Measurements from ENCODE around the gene HS3ST6. TPM values are rescaled to one million over a fixed set of nuclear protein-coding genes. Genes with fewer than 3 reads are reported as not detected.
"Not testable (repeated sequence)": the region's sequence is repeated elsewhere in the genome, so short reads cannot be mapped to it uniquely, and the experiment has no call there.

The HS3ST6 gene
- total RNA-seq: not detected

- no peaks in the 10 kb centered on the region for H3K36me3 Mint-ChIP-seq
Observed at GRCh38 chr16:1918351-1919326, at the start of gene HS3ST6. Gene HS3ST6 (minus strand): TSS chr16:1918415. CDS start chr16:1918323, 92 bp downstream.

GRCh38 chr16:1966460-1966859, 48.2 kb upstream of the HS3ST6 start, which contains the start of gene RNF151:
Gene RNF151 (plus strand): TSS chr16:1966856. CDS start chr16:1966882, 26 bp downstream.
- peaks cover 13% of the 10 kb centered on the region for H3K27me3 Mint-ChIP-seq
- H3K4me3 Mint-ChIP-seq: peak within 1 kb of the TSS; percentile 96
- no peaks in the 10 kb centered on the region for H3K9me3 Mint-ChIP-seq
- peaks cover 40% of the 10 kb centered on the region for H3K36me3 Mint-ChIP-seq
- no peak for DNase-seq
- H3K27ac Mint-ChIP-seq: peak within 1 kb of the TSS; percentile 89
- H3K4me1 Mint-ChIP-seq: peaks cover 29% of the 10 kb centered on the region

More at GRCh38 chr16:1918351-1919326, at the start of gene HS3ST6:
- Mint-ChIP-seq H3K27me3 (peaks cover 75% of the 10 kb centered on the region), H3K4me3 (no peak within 1 kb of the TSS), H3K9me3 (no peaks in the 10 kb centered on the region), H3K27ac (no peak within 1 kb of the TSS), H3K4me1 (no peaks in the 10 kb centered on the region)
- DNase-seq: no peak

GRCh38 chr16:1965396-1966001, 47.3 kb upstream of the HS3ST6 start:
- H3K36me3 Mint-ChIP-seq: peaks cover 49% of the 10 kb centered on the region
- H3K27me3 Mint-ChIP-seq: peaks cover 20% of the 10 kb centered on the region
- peaks cover 34% of the 10 kb centered on the region for H3K4me1 Mint-ChIP-seq
- H3K4me3 Mint-ChIP-seq: peak overlapping the region; percentile 96
- H3K27ac Mint-ChIP-seq: peak overlapping the region; percentile 89
- H3K9me3 Mint-ChIP-seq: no peaks in the 10 kb centered on the region
- DNase-seq: no peak

GRCh38 chr16:1964506-1965395, 46.5 kb upstream of the HS3ST6 start, which contains the start of gene RPS2:
Gene RPS2 (minus strand): TSS chr16:1964826. CDS start chr16:1964625, 201 bp downstream.
- Mint-ChIP-seq H3K9me3 (no peaks in the 10 kb centered on the region), H3K4me1 (peaks cover 39% of the 10 kb centered on the region), H3K36me3 (peaks cover 56% of the 10 kb centered on the region), H3K27ac (peak within 1 kb of the TSS; percentile 89), H3K4me3 (peak within 1 kb of the TSS; percentile 96), H3K27me3 (peaks cover 24% of the 10 kb centered on the region)
- peak; percentile 100 for DNase-seq

DNA sequence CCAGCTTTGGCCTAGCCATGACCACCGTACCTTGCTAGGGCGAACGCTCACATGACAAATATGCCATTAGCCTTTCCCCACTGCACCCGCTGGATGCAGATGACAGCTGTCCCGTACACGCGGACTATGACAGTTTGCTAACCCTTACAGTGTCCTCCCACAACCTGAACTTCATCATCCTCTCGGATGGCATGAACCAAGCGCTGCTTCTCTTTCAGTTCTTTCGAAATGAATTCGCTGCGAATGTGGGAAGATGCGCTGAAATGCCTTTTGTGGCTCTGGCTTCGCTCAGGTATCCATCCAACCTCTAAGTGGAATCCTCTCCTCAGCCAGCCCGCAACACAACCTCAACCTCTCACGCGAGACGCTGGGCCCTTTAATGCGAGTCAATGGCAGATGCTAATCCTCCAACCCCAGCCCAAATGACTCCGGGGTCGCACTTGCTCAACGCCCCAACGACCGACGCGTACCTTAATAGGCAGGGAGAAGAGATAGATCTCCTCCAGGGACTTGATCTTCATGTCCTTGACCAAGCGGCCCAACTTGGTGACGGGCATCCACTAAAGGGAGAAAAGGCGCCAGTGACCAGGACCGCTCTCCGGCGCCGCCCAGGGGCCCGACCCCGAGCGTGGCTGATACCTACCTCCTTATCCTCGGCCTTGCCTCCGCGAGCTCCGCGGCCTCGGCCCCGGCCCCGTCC, 45.7 kb upstream of the HS3ST6 start:
- Mint-ChIP-seq H3K4me1 (peaks cover 42% of the 10 kb centered on the region), H3K4me3 (peak overlapping the region; percentile 96), H3K27me3 (peaks cover 24% of the 10 kb centered on the region), H3K36me3 (peaks cover 57% of the 10 kb centered on the region), H3K9me3 (no peaks in the 10 kb centered on the region), H3K27ac (peak overlapping the region; percentile 89)
- no peak for DNase-seq

GRCh38 chr16:1962161-1963153, 44.2 kb upstream of the HS3ST6 start:
- Mint-ChIP-seq H3K4me1 (peaks cover 43% of the 10 kb centered on the region), H3K4me3 (peak overlapping the region; percentile 96), H3K27me3 (peaks cover 25% of the 10 kb centered on the region), H3K36me3 (peaks cover 57% of the 10 kb centered on the region), H3K27ac (peak overlapping the region; percentile 89)
- not testable (repeated sequence) for H3K9me3 Mint-ChIP-seq, DNase-seq

DNA sequence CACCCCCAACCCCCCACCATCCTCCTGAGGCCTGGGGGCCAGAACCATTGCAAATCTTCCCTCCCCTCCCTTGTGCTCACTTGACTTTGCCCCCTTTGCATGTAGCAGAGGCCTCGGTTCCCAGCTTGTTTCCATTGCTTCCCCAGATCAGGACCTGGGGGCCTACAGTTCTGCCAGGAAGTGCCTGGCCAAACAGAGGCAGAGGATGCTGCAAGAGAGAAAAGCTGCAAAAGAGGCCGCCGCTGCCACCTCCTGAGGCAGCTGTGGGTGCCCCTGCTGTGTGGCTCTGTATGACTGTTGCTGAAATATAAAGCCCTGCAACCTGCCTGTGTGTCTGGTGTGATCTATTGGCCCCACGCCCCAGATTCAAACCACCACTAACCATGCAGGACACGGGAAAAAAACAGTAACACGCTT, 43.4 kb upstream of the HS3ST6 start:
- Mint-ChIP-seq H3K36me3 (peaks cover 57% of the 10 kb centered on the region), H3K27ac (peak overlapping the region; percentile 89), H3K27me3 (peaks cover 27% of the 10 kb centered on the region), H3K4me1 (peaks cover 42% of the 10 kb centered on the region), H3K4me3 (peak overlapping the region; percentile 96), H3K9me3 (no peaks in the 10 kb centered on the region)
- DNase-seq: no peak

DNA sequence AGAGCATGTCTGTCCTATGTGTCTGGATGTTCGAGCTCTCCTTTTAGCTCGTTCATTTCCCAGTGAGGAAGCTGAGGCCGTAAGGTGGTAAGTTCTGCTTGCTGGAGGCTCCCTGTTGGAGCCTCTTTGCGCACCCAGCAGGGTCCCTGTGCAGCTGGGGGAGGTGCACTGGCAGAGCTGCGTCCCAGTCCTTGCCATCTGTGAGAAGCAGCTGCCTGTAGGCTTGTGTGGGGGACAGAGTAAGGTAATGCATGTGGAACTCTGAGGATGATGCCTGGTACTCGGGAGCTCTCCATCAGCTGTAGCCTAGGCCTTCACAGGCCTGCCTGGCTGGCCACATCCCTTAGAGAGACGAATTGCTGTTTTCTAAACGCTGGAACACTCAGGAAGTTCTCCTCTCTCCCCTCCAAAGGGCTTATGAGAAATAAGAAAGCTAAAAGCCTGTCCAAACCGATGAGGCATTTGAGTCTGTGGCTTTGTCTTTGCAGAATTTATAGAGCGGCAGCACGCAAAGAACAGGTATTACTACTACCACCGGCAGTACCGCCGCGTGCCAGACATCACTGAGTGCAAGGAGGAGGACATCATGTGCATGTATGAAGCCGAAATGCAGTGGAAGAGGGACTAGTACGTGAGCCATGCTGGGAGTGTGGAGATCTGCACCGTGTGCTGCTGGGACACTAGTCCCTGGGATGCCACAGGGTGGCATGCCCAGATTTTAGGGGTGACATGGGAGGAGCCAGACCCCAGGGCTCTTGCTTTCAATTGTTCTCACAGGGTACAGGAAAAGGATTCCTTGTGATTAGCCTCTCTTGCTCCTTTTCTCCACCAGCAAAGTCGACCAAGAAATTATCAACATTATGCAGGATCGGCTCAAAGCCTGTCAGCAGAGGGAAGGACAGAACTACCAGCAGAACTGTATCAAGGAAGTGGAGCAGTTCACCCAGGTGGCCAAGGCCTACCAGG, 42.7 kb upstream of the HS3ST6 start:
- Mint-ChIP-seq H3K36me3 (peaks cover 56% of the 10 kb centered on the region), H3K27me3 (peaks cover 27% of the 10 kb centered on the region), H3K9me3 (no peaks in the 10 kb centered on the region), H3K4me3 (peak overlapping the region; percentile 92), H3K4me1 (peaks cover 42% of the 10 kb centered on the region), H3K27ac (peak overlapping the region; percentile 90)
- DNase-seq: peak; percentile 49

DNA sequence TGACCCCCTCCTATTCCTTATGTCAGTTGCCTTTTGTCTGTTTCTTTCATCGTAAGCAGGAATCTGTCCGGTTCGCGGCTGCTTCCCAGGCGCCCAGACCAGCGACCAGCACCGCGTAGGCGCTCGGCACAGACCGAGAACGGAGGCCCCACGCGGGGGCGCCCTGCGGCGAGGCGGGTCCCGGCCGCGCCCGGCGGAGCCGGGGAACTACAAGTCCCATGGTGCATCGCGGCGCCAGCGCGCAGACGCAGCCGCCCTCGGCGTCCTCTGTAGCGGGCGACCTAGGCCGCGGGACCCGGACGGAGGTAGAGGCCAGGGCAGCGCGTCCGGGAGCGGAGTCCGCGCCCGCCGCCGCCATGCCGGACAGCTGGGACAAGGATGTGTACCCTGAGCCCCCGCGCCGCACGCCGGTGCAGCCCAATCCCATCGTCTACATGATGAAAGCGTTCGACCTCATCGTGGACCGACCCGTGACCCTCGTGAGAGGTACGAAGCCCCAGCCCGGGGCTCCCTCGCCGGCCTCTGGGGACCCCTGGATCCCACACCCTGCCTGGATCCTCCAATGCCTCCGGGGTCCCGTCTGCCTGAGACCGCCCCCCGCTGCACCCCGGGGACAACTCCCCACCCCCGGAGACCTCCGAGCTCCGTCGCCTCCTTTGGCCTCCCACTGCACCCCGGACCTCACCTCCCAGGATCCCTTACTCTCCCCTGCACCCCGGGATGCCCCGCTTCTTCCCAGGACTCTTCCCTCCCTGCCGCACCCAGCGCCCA, 41.2 kb upstream of the HS3ST6 start, which contains the start of gene NDUFB10:
Gene NDUFB10, plus strand, starts transcription at position 270 of the 771 bp plus-strand sequence. Its CDS starts 87 bp downstream, at position 357.
- Mint-ChIP-seq H3K27me3 (peaks cover 27% of the 10 kb centered on the region), H3K27ac (peak within 1 kb of the TSS; percentile 90), H3K4me3 (peak within 1 kb of the TSS; percentile 92), H3K4me1 (peaks cover 40% of the 10 kb centered on the region), H3K9me3 (no peaks in the 10 kb centered on the region), H3K36me3 (peaks cover 45% of the 10 kb centered on the region)
- peak; percentile 94 for DNase-seq

- Mint-ChIP-seq H3K36me3 (peaks cover 39% of the 10 kb centered on the region), H3K27me3 (peaks cover 23% of the 10 kb centered on the region), H3K4me1 (peaks cover 36% of the 10 kb centered on the region), H3K27ac (peak overlapping the region; percentile 58), H3K9me3 (no peaks in the 10 kb centered on the region), H3K4me3 (peak overlapping the region; percentile 92)
- no peak for DNase-seq
Observed at GRCh38 chr16:1958715-1959268, 40.6 kb upstream of the HS3ST6 start.

DNA sequence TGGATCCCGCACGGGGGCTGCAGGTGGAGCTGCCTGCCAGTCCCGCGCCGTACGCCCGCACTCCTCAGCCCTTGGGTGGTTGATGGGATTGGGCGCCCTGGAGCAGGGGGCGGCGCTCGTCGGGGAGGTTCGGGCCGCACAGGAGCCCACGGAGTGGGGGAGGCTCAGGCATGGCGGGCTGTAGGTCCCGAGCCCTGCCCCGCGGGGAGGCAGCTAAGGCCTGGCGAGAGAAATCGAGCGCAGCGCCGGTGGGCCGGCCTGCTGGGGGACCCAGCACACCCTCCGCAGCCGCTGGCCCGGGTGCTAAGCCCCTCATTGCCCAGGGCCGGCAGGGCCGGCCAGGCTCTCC, 39.9 kb upstream of the HS3ST6 start:
- Mint-ChIP-seq H3K4me1 (peaks cover 33% of the 10 kb centered on the region), H3K27me3 (peaks cover 17% of the 10 kb centered on the region), H3K36me3 (peaks cover 33% of the 10 kb centered on the region)
- not testable (repeated sequence) for H3K4me3 Mint-ChIP-seq, H3K27ac Mint-ChIP-seq, H3K9me3 Mint-ChIP-seq, DNase-seq

Measured in activated naive CD8-positive, alpha-beta T cell treated with anti-CD3 and anti-CD28 coated beads for 36 hours (primary cell).